HepG2 (cell line): ENCODE results near the gene KAT7. TPM values are rescaled to one million over a fixed set of nuclear protein-coding genes. Genes with fewer than 3 reads are reported as not detected.

Experiments used
- ATAC-seq: fragments of 200-7000 bp; cut with Tn5 transposase; 3 replicates; pipeline ENCODE4 v1.9.1; 2020; ENCODE audit warnings: mild to moderate bottlenecking, moderate library complexity
- BruUV-seq: library from RNA; stranded (reverse); fragments of 400-500 nt; replicated peaks from 2 replicates; lab custom pipeline; 2021; lab: Mats Ljungman, UMichigan
- CTCF ChIA-PET: fragments of 300-600 bp; formaldehyde crosslinking; extraction: SDS; loops from one replicate; lab custom pipeline; 2021; ENCODE audit warnings: low total read pairs, inconsistent platforms, low intra/inter-chr PET ratio; lab: Yijun Ruan, JAX
- POLR2A ChIA-PET: fragments of 350-600 bp; sonication (Branson Sonifier 250); formaldehyde crosslinking; loops from one replicate; lab custom pipeline; 2020; ENCODE audit warnings: antibody characterized with exemption, inconsistent platforms; lab: Yijun Ruan, JAX
- DNase-seq: peaks from one replicate; pipeline ENCODE4 v3.0.0-alpha.2; 2015; ENCODE audit warnings: low spot score
- FAIRE-seq: peaks from 3 replicates; lab custom pipeline; 2011; peaks lifted over from hg19 to GRCh38; lab: Jason Lieb, UNC
- H2AFZ ChIP-seq: one replicate; pipeline ENCODE4 v1.6.1; 2011; ENCODE audit warnings: low read length, inconsistent platforms
- H3K27ac ChIP-seq: fragments of 300-600 bp; 3 replicates; pipeline ENCODE4 v1.8.0; 2011; ENCODE audit warnings: mixed run types, mild to moderate bottlenecking, mixed read lengths, low read length, inconsistent platforms; ENCODE audit not compliant: insufficient read depth; ENCODE audit errors: extremely low read length
- H3K27me3 ChIP-seq, 2 experiments: fragments of 200-600 bp in 1 of 2; 2 replicates in 1 of 2; 3 replicates in 1 of 2; pipeline versions ENCODE4 v1.6.0 to v1.8.0; 2011; ENCODE audit warnings: low read length in 2 of 2, mild to moderate bottlenecking in 2 of 2, moderate library complexity in 2 of 2, inconsistent platforms in 1 of 2; ENCODE audit not compliant: insufficient read depth in 2 of 2, control insufficient read depth in 1 of 2
- H3K36me3 ChIP-seq, 2 experiments: fragments of 200-600 bp in 1 of 2; replicated peaks in 1 of 2; 2 replicates in 1 of 2; 3 replicates in 1 of 2; pipeline versions ENCODE4 v1.5.1 to v1.8.0; 2011; ENCODE audit warnings: low read length in 2 of 2, inconsistent platforms in 1 of 2; ENCODE audit not compliant: insufficient read depth in 2 of 2, control insufficient read depth in 1 of 2
- H3K4me1 ChIP-seq: 2 replicates; pipeline ENCODE4 v1.5.1; 2012; ENCODE audit warnings: low read length, inconsistent platforms; ENCODE audit not compliant: insufficient read depth
- H3K4me2 ChIP-seq: 2 replicates; pipeline ENCODE4 v1.6.0; 2011; ENCODE audit warnings: low read depth, low read length, inconsistent platforms
- H3K4me3 ChIP-seq, 3 experiments: fragments of 200-600 bp in 1 of 3; sonication (generic), shearing (Covaris generic) in 1 of 3; replicated peaks in 1 of 3; 2 replicates each; pipeline ENCODE4 v1.5.1; 2011 to 2016; ENCODE audit warnings: low read length in 3 of 3, inconsistent platforms in 2 of 3, low read depth in 2 of 3, mild to moderate bottlenecking in 2 of 3, control low read depth in 1 of 3, mixed read lengths in 1 of 3; ENCODE audit not compliant: insufficient read depth in 1 of 3
- H3K79me2 ChIP-seq: one replicate; pipeline ENCODE4 v1.6.1; 2011; ENCODE audit warnings: low read length, inconsistent platforms; ENCODE audit not compliant: insufficient read depth
- H3K9ac ChIP-seq: 2 replicates; pipeline ENCODE4 v1.6.0; 2011; ENCODE audit warnings: mild to moderate bottlenecking, low read depth, low read length, inconsistent platforms; ENCODE audit not compliant: insufficient read depth
- H3K9me3 ChIP-seq: 2 replicates; pipeline ENCODE4 v1.5.1; 2012; ENCODE audit warnings: mild to moderate bottlenecking, low read length
- H4K20me1 ChIP-seq: 2 replicates; pipeline ENCODE4 v1.6.0; 2011; ENCODE audit warnings: inconsistent platforms, mild to moderate bottlenecking, low read length, moderate library complexity; ENCODE audit not compliant: insufficient read depth
- GATAD2A ChIP-seq: IDR thresholded peaks from 2 replicates; pipeline ENCODE4 v1.6.1; 2016
- PHF5A ChIP-seq: IDR thresholded peaks from one replicate; pipeline ENCODE4 v1.6.1; 2018; ENCODE audit warnings: low read depth, missing genetic modification reagents; ENCODE audit not compliant: unreplicated experiment
- SP1 ChIP-seq, 2 experiments: fragments of 450-650 bp in 1 of 2; sonication (generic) in 1 of 2; formaldehyde crosslinking in 1 of 2; IDR thresholded peaks; 2 replicates each; pipeline versions ENCODE4 v1.4.0 to v1.6.1; 2016 to 2020; ENCODE audit warnings: missing genetic modification reagents in 1 of 2
- ZNF468 ChIP-seq: sonication (generic); formaldehyde crosslinking; IDR thresholded peaks from 2 replicates; pipeline ENCODE4 v1.8.0; 2022; ENCODE audit warnings: mild to moderate bottlenecking, moderate library complexity, missing genetic modification reagents
- WGBS: methylation state at CpG from one replicate; pipeline ENCODE4 v1.1.6; 2017; ENCODE audit warnings: low lambda C conversion rate; 5-methylcytosine and 5-hydroxymethylcytosine counted together
- in situ Hi-C: cut with HindIII; loops from 2 replicates; pipeline ENCODE4 v1.10.0; 2017; ENCODE audit warnings: low pct_unique_long_range_greater_than_20kb; ENCODE audit not compliant: extremely low pct_ligation_motif_present
- intact Hi-C: fragments of 100-400 bp; cut with micrococcal nuclease; formaldehyde crosslinking; loops from one replicate; pipeline ENCODE4 v1.10.0; 2022; ENCODE audit not compliant: unreplicated experiment
- polyA plus RNA-seq, 8 experiments: library from polyadenylated mRNA; depleted of rRNA in 3 of 8; stranded (reverse) in 7 of 8; unstranded in 1 of 8; fragments of >200 nt; fragmentation: Illumina TruSeq in 4 of 8; extraction: Trizol in 4 of 8; gene quantifications; 2 replicates each; pipeline versions ENCODE4 v1.2.1 to v1.2.3, GENCODE V29; 2011 to 2016; ENCODE audit warnings: low read depth in 4 of 8, missing spikeins in 1 of 8, mixed read lengths in 1 of 8; ENCODE audit not compliant: insufficient read depth in 1 of 8
- total RNA-seq, 5 experiments: library from RNA; depleted of rRNA; stranded (reverse); fragments of >200 nt; fragmentation: Illumina TruSeq; extraction: Trizol; gene quantifications; 2 replicates each; pipeline ENCODE4 v1.2.3, GENCODE V29; 2016; ENCODE audit warnings: low read depth in 1 of 5
- TF ChIP-seq, protein P1 (sequence below): sonication (generic); formaldehyde crosslinking; IDR thresholded peaks from 2 replicates; pipeline ENCODE4 v1.4.0; 2020; ENCODE audit warnings: missing genetic modification reagents, mild to moderate bottlenecking, borderline replicate concordance
- TF ChIP-seq, protein P2 (sequence below): fragments of 450-650 bp; IDR thresholded peaks from 2 replicates; pipeline ENCODE4 v1.6.1; 2016

KAT7 gene
- total and polyA plus RNA-seq, 2 of the 13 experiments (the other 11 are each of a cell fraction or from before 2014, with no cell fraction given) = 21.2 to 39.2 TPM

- ChIA-PET POLR2A (no interaction called here), CTCF (no interaction called here)
- Histone ChIP-seq H3K36me3 (no peaks in the 10 kb centered on the region), H2AFZ (no peak overlapping the region)
- FAIRE-seq = no peak
- TF ChIP-seq GATAD2A (CRISPR knock-in tag) = no peak
- TF ChIP-seq, all 625 proteins: peak for 0
- ATAC-seq (no peak), DNase-seq (no peak)
- Histone ChIP-seq H3K9ac (no peak overlapping the region), H3K9me3 (no peaks in the 10 kb centered on the region), H3K27ac (no peak overlapping the region), H3K79me2 (no peaks in the 10 kb centered on the region), H3K4me3 (no peak overlapping the region), H3K27me3 (peaks cover 3 to 35% of the 10 kb centered on the region in 2 experiments; a peak in 4 of 5 replicates), H3K4me2 (no peak overlapping the region), H4K20me1 (no peaks in the 10 kb centered on the region), H3K4me1 (peaks cover 20% of the 10 kb centered on the region)
- 3% methylated on average over 1 of the region's 1 CpG for WGBS
- BruUV-seq = no TSS peak
- in situ Hi-C loops (loop anchor here (10.0 kb wide), 1 partner anchor 216 kb away; no protein-coding TSS in a partner anchor), intact Hi-C loops (loop anchor here (10.0 kb wide), 1 partner anchor 216 kb away; no protein-coding TSS in a partner anchor)
Measured at GRCh38 chr17:49869038-49869374, 80.5 kb downstream of the KAT7 start.

- no peak overlapping the region for H3K4me3 ChIP-seq
- ATAC-seq = no peak
- no peak overlapping the region for H3K9ac ChIP-seq
- no peak for FAIRE-seq
- H3K4me1 ChIP-seq = peaks cover 12% of the 10 kb centered on the region
- H3K9me3 ChIP-seq = no peaks in the 10 kb centered on the region
- H3K79me2 ChIP-seq = no peaks in the 10 kb centered on the region
- intact Hi-C loops (no loop called here), in situ Hi-C loops (no loop called here)
- H3K4me2 ChIP-seq = no peak overlapping the region
- BruUV-seq = no TSS peak
- ChIA-PET POLR2A (no interaction called here), CTCF (no interaction called here)
- H4K20me1 ChIP-seq = no peaks in the 10 kb centered on the region
- H3K36me3 ChIP-seq = no peaks in the 10 kb centered on the region
- DNase-seq = no peak
- H3K27ac ChIP-seq = no peak overlapping the region
- H3K27me3 ChIP-seq = peaks cover 5 to 40% of the 10 kb centered on the region in 2 experiments; a peak in 4 of 5 replicates
- WGBS = 15% methylated on average over 11 of the region's 11 CpGs
- TF ChIP-seq PHF5A = no peak
- TF ChIP-seq, protein P1, sequence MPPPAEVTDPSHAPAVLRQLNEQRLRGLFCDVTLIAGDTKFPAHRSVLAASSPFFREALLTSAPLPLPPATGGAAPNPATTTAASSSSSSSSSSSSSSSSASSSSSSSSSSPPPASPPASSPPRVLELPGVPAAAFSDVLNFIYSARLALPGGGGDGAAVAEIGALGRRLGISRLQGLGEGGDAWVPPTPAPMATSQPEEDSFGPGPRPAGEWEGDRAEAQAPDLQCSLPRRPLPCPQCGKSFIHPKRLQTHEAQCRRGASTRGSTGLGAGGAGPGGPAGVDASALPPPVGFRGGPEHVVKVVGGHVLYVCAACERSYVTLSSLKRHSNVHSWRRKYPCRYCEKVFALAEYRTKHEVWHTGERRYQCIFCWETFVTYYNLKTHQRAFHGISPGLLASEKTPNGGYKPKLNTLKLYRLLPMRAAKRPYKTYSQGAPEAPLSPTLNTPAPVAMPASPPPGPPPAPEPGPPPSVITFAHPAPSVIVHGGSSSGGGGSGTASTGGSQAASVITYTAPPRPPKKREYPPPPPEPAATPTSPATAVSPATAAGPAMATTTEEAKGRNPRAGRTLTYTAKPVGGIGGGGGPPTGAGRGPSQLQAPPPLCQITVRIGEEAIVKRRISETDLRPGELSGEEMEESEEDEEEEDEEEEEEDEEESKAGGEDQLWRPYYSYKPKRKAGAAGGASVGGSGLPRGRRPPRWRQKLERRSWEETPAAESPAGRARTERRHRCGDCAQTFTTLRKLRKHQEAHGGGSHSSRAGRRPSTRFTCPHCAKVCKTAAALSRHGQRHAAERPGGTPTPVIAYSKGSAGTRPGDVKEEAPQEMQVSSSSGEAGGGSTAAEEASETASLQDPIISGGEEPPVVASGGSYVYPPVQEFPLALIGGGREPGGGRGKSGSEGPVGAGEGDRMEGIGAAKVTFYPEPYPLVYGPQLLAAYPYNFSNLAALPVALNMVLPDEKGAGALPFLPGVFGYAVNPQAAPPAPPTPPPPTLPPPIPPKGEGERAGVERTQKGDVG (CRISPR knock-in tag) = no peak
- TF ChIP-seq, protein P2, sequence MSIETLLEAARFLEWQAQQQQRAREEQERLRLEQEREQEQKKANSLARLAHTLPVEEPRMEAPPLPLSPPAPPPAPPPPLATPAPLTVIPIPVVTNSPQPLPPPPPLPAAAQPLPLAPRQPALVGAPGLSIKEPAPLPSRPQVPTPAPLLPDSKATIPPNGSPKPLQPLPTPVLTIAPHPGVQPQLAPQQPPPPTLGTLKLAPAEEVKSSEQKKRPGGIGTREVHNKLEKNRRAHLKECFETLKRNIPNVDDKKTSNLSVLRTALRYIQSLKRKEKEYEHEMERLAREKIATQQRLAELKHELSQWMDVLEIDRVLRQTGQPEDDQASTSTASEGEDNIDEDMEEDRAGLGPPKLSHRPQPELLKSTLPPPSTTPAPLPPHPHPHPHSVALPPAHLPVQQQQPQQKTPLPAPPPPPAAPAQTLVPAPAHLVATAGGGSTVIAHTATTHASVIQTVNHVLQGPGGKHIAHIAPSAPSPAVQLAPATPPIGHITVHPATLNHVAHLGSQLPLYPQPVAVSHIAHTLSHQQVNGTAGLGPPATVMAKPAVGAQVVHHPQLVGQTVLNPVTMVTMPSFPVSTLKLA = peak; percentile 75
- TF ChIP-seq SP1 (IDR thresholded peaks at IDR 0.05) = no peak
- TF ChIP-seq SP1 (CRISPR knock-in tag; IDR thresholded peaks at IDR 0.05) = no peak
- TF ChIP-seq ZNF468 (CRISPR knock-in tag) = no peak
- TF ChIP-seq, all 625 proteins: peak for 1
- H2AFZ ChIP-seq = no peak overlapping the region
Measured at GRCh38 chr17:49870298-49870697, 81.8 kb downstream of the KAT7 start.
